Superior temporal gyrus (tissue), 1 donor: ENCODE measurements around the gene COCH.

ENCODE experiments used
- DNase-seq: peaks from one replicate; pipeline ENCODE4 v3.0.0-alpha.2; 2016; ENCODE audit errors: extremely low spot score

COCH gene

DNA sequence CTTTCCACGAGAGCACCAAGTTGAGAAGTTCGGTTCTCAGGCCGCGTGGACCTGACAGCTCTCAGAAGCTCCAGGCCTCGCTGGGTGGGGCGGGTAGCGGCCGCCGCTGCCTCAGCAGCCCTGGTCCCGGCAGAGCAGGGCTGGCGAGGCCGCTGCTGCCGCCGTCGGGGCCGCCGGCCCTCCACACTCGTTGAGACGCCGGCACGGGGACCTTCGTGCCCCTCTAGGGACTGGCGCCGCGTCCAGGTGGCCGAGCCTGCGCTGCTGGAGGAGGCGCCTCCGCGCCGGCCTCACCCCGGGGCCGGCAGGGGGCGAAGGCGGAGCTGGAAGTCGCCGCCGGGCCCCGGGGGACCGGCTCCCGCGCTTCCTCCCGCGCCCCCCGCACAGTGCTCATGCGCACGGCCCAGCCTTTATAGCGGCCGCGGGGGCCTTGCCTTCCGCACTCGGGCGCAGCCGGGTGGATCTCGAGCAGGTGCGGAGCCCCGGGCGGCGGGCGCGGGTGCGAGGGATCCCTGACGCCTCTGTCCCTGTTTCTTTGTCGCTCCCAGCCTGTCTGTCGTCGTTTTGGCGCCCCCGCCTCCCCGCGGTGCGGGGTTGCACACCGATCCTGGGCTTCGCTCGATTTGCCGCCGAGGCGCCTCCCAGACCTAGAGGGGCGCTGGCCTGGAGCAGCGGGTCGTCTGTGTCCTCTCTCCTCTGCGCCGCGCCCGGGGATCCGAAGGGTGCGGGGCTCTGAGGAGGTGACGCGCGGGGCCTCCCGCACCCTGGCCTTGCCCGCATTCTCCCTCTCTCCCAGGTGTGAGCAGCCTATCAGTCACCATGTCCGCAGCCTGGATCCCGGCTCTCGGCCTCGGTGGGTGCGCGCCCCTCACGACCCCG lies at the start of gene COCH:
Gene COCH, plus strand, starts transcription at position 440 of the 879 bp plus-strand sequence. Its CDS starts 380 bp downstream, at position 820.
- DNase-seq, result no peak

DNA sequence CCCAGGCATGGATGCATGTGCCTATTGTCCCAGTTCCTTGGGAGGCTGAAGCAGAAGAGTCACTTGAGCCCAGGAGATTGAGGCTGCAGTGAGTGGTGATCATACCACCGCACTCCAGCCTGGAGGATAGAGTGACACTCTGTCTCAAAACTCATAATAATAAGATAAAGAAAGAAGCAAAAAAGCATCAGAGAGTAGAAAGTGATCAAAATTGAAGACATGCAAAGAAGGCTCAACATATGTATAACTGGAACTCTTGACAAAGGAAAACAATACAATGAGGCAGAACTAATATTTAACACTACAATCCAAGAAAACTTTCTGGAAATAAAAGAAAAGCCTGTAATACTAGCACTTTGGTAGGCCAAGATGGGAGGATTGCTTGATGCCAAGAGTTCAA lies 48.3 kb upstream of the COCH start:
- no peak for DNase-seq

DNA sequence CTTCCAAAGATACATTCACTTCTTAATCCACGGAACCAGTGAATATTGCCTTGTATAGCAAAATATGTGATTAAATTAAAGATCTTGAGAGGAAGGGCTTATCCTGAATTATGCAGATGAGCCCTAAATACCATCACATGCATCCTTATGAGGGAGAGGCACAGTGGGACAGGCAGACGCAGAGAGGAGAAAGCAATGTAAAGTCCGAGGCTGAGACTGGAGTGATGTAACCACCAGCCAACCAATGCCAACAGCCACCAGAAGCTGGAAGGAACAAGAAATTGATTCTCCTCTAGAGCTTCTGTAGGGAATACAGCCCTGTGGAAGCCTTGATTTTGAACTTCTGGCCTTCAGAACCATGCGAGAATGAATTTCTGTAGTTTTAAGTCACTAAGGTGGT lies 44.5 kb upstream of the COCH start:
- DNase-seq, result no peak

DNA sequence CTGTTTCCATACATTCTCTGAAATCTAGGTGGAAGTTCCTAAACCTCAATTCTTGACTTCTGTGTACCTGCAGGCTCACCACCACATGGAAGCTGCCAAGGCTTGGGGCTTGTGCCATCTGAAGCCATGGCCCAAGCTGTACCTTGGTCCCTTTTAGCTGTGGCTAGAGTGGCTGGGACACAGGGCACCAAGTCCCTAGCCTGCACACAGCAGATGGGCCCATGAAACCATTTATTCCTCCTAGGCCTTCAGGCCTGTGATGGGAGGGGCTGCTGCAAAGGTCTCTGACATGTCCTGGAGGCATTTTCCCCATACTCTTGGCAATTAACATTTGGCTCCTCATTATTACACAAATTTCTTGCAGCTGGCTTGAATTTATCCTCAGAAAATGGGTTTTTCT lies 40.0 kb upstream of the COCH start:
- no peak for DNase-seq

DNA sequence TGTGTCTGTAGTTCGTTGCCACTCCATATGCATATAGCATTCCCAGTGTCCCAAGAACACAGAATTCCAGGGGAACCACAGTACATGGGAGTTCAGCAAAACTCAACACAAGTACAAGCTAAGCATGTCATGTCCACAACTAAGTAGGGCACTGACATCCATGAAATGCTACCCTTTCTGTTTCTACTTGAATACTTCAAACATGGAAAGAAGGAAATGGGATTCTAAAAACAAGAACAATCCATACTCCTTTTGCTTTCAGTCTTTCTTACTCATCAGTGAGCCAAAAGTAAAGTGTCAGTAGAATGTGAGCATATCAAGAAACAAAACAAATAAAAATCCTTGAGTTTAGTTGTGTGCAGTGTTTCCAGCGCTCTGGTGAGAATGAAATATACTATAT lies 36.0 kb upstream of the COCH start:
- no peak for DNase-seq

DNA sequence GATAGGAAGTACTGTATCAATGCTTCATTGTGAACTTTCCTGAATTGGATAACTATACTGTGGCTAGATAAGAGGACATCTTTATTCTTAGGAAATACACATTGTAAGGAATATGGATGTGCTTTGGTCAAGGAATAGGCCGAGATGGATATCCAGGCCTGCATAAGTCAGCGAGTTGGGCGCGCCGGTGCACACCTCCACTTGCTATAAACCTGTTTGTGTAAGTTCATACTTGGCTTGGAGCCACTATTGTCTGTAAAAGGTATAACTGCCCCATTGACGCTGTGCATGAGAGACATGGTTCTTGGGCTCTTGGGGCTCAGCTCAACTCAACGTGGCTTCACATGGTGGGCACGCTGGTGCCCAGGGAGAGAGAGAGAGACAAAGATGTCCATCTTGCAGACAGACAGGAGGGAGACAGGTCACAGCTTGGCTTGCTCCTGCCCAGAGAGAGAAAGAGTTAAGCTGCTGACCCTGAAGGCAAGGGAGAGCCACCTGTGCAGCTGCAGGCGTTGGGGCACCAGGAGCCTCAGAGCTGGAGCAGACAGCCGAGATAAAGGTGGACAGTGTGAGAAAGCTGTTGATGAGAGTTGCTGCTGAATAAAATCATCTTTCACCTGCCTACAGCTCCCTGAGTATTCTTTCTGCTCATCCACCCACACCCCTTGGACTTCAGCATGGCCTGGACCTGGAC lies 34.1 kb upstream of the COCH start:
- no peak for DNase-seq

DNA sequence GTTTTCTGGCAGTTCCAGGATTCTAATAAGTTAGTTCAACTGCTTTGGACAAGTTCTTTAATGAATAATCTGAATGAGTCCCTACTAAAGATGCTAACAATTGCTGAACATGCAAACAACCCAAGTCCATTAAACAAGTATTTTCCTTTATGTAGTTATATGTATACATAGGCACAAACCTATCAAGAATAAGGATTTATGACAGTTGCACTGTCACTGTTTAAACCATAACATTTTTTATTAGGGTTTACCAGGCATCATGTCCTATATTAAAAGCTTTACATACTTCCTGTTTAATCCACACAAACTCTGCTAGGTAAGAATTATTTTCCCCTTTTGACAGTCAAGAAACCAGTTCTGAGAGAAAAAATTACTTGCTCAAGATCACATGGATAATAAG lies 31.9 kb upstream of the COCH start:
- no peak for DNase-seq

DNA sequence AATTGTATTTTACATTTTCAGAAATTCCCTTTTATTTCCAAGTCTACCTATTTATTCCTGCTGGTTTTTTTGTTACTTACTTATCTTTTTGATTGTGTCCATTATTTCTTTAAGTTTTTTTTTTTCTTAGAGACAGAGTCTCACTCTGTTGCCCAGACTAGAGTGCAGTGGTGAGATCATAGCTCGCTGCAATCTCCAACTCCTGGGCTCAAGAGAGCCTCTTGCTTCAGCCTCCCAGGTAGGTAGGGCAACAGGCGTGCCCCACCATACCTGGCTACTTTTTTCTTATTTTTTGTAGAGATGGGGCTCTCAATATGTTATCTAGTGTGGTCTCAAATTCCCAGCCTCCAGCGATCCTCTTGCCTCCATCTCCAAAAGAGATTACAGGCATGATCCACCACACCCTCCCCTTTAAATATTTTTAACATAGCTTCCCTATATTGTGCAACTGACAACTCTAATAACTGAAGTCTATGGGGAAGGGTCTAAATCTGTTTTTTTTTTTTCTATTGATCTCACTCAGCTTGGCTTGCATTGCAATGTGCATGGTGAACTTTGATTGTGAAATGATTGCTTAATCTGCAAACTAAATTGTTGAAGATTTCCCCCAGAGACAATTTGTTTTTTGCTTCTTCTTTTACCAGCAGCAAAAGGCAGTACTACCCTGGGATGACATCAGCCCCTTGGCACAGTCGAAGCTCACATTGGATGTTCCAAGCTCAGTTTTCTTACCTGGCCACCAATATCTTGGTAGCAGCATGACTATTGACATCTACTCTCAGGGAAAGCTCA lies 25.7 kb upstream of the COCH start:
- no peak for DNase-seq

DNA sequence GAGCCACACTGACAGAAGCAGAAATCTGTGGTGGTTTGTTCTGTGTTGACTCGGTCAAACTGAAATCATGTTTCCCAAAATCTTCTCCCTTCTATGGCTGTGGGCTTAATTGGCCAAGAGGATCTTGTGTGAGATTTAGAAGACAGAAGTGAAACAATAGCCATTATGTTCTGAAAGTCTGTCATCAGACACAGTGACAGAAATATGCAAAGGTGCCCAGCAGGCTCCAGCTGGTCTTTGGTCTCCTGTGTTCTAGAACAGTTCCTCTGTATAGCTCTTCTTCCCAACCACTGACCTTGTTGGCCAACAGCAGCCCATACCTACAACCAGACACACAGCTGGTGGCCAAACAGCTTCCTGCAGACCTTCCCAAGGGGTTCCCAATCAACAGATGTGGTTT lies 25.0 kb upstream of the COCH start:
- DNase-seq, result no peak

DNA sequence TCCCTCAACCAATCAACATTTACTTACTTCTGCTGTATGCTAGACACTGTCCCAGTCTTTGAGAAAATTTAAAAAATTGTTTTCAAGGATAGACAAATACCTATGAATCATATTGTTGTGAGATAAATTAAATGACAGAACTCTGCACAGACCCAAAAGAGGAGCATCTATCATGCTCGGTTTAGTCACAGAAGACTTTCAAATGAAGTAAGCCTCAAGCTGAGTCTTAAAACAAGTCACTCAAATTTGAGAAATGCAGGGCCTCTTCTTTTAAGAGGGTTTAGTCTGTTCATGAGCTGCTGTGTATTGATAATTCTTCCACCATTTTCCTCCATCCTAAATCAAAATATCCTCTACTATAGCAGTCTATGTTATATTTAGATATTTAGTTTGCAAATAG lies 24.4 kb upstream of the COCH start:
- no peak for DNase-seq

DNA sequence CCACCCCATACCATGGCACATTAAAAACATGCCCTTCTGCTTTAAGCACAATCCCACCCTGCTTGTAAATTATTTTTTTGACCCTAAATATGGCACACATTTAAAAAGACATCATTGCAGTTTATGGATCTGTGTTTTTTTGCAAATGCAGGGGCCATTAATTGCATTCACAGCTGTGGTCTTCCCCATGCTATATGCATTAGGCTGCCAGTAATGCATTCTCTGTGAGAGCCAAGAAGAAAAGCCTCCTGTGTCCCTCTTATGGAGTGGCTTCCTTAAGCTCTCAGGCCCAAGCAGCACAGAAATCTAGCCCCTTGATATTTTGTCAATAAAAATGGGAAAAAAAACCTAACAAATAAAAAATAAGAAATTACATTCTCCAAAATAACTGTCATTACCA lies 20.4 kb upstream of the COCH start:
- DNase-seq, result no peak

DNA sequence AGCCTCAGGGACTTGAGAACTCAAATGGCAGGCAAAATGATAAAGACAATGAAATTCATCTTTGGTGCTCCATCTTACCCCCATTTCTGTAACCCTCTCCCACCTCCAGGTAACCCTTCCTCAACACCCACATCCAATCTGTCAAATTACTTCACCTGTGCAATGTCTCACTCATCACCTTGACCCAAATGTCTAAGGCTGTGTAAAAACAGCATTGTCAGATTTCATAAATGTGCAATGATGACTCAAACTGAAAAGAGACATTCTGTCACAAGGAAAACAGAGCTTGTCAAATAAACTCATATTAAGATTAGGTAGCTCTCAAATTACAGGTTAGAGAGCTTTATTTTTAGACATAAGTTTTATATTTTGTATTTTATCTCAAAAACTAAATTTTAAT lies 19.9 kb upstream of the COCH start:
- no peak for DNase-seq

DNA sequence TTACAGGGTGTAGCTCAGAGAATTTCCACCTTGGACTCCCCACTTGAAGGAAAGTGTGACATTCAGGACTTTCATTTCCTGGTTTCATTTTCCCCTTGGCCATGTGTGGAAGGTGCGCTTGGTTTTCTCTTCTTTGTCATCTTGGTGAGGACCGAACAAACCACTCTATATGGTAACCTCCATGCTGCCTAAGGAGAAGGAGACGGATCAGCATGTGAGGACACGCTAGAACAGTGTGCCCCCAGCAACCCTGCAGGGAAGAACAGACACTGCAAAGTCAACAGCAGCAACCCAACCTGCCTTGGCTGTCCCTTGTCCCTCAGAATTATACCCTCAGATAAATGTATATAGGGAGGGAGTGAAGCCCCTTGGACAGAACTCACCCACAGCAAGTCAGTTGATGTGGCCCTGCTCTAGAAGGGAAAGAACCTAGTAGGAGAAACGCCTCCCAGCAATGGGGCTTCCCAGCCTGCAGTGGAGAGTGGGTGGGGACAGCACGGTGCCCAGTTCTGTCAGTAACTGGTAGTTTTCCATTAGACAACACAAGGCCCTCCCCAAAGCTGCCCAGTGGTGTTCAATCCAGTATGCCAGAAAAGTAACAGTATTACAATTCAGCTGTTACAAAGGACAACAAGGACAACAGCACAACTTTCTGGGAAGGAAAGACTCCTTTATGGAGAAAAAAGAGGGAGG lies 18.9 kb upstream of the COCH start:
- no peak for DNase-seq

DNA sequence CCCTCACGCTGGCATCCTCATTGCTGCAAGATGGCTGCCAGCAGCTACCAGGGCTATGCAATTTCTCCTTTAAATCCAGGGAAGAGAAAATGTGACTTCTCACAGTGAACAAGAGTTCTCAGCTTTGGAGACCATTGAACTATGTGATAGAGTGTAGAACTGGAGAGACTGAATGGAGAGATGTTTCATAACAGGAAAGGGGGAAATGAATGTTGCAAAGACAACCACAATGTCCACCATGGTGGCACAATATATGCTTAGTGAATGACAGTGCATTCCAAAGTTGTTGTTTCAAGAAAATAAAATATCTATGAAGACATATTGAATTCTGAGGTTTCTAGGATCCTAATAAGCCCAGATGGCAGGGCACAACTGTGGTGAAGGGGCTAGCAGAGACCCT lies 13.2 kb upstream of the COCH start:
- DNase-seq, result no peak

DNA sequence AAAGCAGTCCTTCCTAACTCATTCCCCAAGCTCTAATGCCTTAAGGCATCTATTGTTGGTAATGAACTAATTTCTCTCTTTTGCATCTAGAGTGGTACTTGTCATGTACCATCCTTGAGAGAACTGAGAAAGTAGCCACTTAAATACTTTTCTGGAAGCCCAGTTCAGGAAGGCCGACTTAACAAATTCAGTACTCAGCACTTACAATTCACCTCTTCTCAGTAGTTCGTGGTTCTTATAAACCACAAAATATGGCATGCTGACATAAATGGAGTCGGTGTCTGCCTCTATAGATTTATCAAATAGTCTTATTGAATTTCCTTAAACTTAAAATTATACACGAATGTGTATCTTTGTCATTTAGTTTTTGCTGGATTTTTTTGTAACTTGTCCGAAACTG lies 9.4 kb upstream of the COCH start:
- DNase-seq, result no peak

DNA sequence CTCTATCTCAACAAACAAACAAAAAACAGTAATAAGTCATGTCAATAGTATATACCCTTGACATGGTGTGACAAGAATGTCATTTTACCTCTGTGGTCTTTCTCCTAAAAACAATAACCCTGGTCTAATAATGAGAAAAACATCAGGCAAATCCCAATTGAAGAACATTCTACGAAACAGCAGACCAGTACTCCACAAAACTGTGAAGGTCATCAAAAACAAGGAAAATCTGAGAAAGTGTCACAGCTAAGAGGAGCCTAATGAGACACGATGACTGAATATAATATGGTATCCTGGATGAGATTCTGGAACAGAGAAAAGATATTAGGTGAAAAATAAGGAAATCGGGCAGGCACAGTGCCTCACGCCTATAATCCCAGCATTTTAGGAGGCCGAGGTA lies 5.6 kb upstream of the COCH start:
- DNase-seq, result no peak

DNA sequence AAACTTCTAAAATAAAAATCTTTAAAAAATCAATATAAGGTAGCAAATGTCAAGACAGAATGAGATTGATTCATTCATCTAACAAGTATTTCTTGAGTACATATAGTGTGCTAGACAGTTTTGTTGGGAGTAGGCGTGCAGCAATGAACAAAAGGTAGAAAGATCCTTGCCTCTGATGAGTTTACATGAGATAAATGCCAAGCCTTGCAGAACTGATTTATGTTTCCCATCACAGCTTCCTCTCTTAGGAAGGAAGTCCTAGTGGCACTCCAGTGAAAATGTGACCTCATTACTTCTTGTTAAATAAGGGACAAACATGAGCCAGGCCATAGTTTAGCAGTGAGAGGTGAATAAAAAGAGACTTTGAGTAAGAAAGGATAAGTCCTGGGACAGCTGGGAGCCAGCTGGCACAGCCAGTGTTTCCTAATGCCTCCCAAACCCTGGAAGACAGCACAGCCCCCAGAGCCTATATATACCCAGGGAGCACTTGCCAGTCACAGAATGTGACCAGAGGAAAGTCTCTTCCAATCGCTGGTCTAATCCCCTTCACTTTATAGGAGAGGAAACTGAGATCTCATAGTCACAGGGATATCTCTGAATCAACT lies 4.7 kb upstream of the COCH start:
- DNase-seq, result no peak

DNA sequence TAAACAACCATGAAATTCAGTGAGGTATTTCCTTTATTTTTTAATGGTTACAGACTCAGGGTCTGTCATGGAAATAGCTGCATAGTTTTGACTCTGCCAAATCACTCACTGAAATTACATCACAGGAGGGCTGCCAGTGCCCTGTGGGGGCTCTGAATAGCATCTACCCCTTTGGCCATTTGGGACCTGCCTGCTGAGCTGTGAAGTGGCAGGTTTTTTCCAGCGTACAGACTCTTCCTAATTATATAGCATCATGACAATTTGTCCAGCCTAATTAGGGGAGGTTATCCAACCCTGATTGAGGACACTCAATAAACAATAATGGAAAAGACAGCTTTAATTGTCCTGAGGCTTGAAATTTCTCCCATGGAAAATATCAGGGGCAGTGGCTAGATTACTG lies 1.8 kb upstream of the COCH start:
- DNase-seq, result no peak

DNA sequence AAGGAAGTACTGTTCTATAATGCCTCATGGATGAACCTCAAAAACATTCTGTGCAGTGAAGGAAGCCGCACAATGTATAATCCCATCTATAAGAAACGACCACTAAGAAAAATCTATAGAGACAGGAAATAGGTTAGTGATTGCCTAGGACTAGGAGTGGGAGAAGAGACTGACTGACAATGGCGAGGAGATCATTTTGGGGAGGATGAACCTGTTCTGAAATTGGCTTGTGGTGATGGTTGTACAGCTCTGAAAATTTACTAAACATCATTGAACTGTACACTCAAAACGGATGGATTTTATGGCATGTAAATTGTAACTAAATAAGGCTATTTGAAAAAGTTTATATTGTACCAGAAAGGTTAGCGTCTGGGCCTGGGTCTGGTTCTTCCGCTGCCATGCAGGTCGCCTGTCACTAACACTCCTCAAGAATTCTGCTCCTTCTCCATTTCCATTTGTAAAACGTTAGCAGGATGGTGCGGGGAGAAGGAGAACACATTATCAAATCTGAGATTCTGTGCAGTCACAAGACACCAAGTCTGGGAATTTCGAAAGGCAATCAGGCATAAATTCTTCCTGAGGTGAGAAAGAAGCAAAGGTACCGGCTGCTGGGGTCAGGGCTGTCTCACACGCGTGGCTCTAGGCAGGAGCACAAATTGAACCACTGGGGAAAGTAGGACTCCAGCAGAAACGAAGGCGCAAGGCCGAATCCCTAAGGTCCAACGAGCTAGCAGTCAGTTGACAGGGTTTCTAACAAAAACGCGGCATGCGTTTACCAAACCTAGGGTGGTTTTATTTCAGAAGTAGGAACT lies 845 bp upstream of the COCH start:
- no peak for DNase-seq

DNA sequence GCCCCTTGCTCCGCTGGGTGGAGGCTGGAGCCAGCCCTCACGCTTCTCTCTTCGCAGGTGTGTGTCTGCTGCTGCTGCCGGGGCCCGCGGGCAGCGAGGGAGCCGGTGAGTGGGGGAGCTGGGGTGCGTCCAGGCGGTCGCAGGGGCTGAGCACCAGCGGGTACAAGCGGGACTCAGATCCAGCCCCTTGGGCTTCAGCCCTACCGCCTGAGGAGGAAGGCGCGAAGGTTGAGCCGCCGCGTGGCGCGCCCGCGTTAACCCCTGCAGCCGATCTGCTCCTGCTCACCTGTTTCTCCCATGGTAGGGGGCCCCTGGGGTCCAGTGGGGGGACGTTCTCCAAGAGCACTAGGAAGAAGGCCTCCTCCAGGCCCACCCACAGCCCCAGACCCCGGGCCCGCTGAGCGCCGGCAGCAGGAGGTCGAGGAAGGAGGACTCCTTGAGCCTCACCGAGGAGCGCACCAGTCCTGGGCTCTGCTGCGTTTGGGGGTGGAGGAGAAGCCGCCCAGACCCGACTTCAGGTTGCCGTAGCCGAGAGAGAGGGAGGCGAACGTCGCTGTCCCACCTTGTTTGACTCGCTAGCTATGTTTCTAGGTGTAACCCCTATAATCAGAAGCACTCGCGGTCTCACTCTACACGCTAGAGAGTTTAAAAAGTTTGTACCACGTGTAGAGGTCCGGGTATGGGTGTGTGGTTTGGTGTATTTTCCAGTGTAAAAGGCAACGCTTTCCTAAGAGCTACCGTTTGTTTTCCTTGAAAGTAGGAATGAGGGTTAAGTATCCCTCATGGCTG lies 834 bp downstream of the COCH start:
- DNase-seq, result no peak
